HG03342 (cell line): ENCODE results near the gene GPR158.

Experiments
- ATAC-seq: cut with Tn5 transposase; IDR thresholded peaks from one replicate; pipeline ENCODE4 v1.9.1; 2021; ENCODE audit warnings: mild to moderate bottlenecking, moderate library complexity; ENCODE audit not compliant: unreplicated experiment

Gene GPR158

GRCh38 chr10:25384618-25385017 lies 209.8 kb downstream of the GPR158 start:
- ATAC-seq = no peak

GRCh38 chr10:25388188-25388861 lies 213.5 kb downstream of the GPR158 start:
- ATAC-seq = no peak

- no peak for ATAC-seq
Observed at GRCh38 chr10:25388862-25389206, 214.0 kb downstream of the GPR158 start.

GRCh38 chr10:25390733-25391132 lies 215.9 kb downstream of the GPR158 start:
- no peak for ATAC-seq

GRCh38 chr10:25392132-25392531 lies 217.3 kb downstream of the GPR158 start:
- no peak for ATAC-seq

GRCh38 chr10:25393621-25394020 lies 218.8 kb downstream of the GPR158 start:
- no peak for ATAC-seq

GRCh38 chr10:25398680-25399079 lies 223.9 kb downstream of the GPR158 start:
- no peak for ATAC-seq

- ATAC-seq = no peak
Observed at GRCh38 chr10:25405871-25406270, 231.1 kb downstream of the GPR158 start.

GRCh38 chr10:25417611-25418010 lies 242.8 kb downstream of the GPR158 start:
- no peak for ATAC-seq

- ATAC-seq = no peak
Observed at GRCh38 chr10:25425776-25426175, 251.0 kb downstream of the GPR158 start.

GRCh38 chr10:25436431-25436830 lies 261.6 kb downstream of the GPR158 start:
- ATAC-seq = no peak

- ATAC-seq = no peak
Observed at GRCh38 chr10:25441270-25441669, 266.5 kb downstream of the GPR158 start.

GRCh38 chr10:25444266-25444665 lies 269.5 kb downstream of the GPR158 start:
- ATAC-seq = no peak

- ATAC-seq = no peak
Observed at GRCh38 chr10:25451401-25451800, 276.6 kb downstream of the GPR158 start.

GRCh38 chr10:25453619-25454018 lies 278.8 kb downstream of the GPR158 start:
- no peak for ATAC-seq

- ATAC-seq = no peak
Observed at GRCh38 chr10:25455980-25456567, 281.3 kb downstream of the GPR158 start.

GRCh38 chr10:25457552-25457951 lies 282.8 kb downstream of the GPR158 start:
- no peak for ATAC-seq

GRCh38 chr10:25465582-25466372 lies 291.0 kb downstream of the GPR158 start:
- ATAC-seq = no peak

GRCh38 chr10:25467881-25468280 lies 293.1 kb downstream of the GPR158 start:
- ATAC-seq = no peak

- no peak for ATAC-seq
Observed at GRCh38 chr10:25481467-25481866, 306.7 kb downstream of the GPR158 start.

GRCh38 chr10:25483999-25484398 lies 309.2 kb downstream of the GPR158 start:
- no peak for ATAC-seq

GRCh38 chr10:25487266-25487665 lies 312.5 kb downstream of the GPR158 start:
- no peak for ATAC-seq
